AG09309 (cell line): ENCODE results near the gene CEP41.

Experiments used
- DNase-seq: peaks from one replicate; pipeline ENCODE4 v3.0.0-alpha.2; 2010; ENCODE audit warnings: low read depth
- H3K4me3 ChIP-seq: 2 replicates; pipeline ENCODE4 v1.5.1; 2011; ENCODE audit warnings: mild to moderate bottlenecking, low read depth, low read length, moderate library complexity; ENCODE audit not compliant: control insufficient read depth
- TF ChIP-seq, protein P1 (sequence below): IDR thresholded peaks from 2 replicates; pipeline ENCODE4 v1.5.1; 2011; ENCODE audit warnings: mild to moderate bottlenecking, low read depth, low read length, inconsistent platforms; ENCODE audit not compliant: insufficient read depth, control insufficient read depth; ENCODE audit errors: missing control alignments

The CEP41 gene

GRCh38 chr7:130423501-130424037, 17.2 kb downstream of the CEP41 start:
- no peak for DNase-seq
- TF ChIP-seq, protein P1, sequence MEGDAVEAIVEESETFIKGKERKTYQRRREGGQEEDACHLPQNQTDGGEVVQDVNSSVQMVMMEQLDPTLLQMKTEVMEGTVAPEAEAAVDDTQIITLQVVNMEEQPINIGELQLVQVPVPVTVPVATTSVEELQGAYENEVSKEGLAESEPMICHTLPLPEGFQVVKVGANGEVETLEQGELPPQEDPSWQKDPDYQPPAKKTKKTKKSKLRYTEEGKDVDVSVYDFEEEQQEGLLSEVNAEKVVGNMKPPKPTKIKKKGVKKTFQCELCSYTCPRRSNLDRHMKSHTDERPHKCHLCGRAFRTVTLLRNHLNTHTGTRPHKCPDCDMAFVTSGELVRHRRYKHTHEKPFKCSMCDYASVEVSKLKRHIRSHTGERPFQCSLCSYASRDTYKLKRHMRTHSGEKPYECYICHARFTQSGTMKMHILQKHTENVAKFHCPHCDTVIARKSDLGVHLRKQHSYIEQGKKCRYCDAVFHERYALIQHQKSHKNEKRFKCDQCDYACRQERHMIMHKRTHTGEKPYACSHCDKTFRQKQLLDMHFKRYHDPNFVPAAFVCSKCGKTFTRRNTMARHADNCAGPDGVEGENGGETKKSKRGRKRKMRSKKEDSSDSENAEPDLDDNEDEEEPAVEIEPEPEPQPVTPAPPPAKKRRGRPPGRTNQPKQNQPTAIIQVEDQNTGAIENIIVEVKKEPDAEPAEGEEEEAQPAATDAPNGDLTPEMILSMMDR: no peak

DNA sequence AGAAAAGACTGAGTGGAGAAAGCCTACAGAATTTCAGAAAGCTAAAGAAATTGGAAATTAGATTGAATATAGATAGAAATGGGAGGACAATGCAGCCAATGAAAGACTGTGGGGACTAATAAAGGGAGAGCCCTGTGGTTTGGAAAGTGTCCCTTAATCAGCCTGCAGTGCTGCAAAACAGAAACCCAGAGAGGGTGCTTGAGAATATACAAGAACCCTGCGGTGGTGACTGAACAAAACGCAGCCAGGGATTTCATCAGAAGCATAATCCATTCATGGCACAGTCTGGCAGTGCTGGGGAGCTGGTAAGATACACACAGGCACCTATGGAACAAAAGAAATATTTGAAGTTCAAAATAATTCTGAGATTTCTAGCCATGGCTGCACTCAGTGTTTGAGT, 19.1 kb downstream of the CEP41 start:
- TF ChIP-seq, protein P1: no peak
- peak; percentile 17 for DNase-seq
- no peak overlapping the region for H3K4me3 ChIP-seq

More at GRCh38 chr7:130423501-130424037, 17.2 kb downstream of the CEP41 start:
- no peak overlapping the region for H3K4me3 ChIP-seq

GRCh38 chr7:130420943-130421578, 19.8 kb downstream of the CEP41 start:
- no peak overlapping the region for H3K4me3 ChIP-seq
- no peak for DNase-seq
- TF ChIP-seq, protein P1: no peak

- DNase-seq: no peak
- TF ChIP-seq, protein P1: no peak
- no peak overlapping the region for H3K4me3 ChIP-seq
Observed at GRCh38 chr7:130419658-130420057, 21.2 kb downstream of the CEP41 start.

- no peak for DNase-seq
- H3K4me3 ChIP-seq: no peak overlapping the region
Observed at GRCh38 chr7:130418306-130418705, 22.5 kb downstream of the CEP41 start.

GRCh38 chr7:130417213-130417612, 23.6 kb downstream of the CEP41 start:
- TF ChIP-seq, protein P1: no peak
- H3K4me3 ChIP-seq: no peak overlapping the region
- DNase-seq: no peak

More at GRCh38 chr7:130418306-130418705, 22.5 kb downstream of the CEP41 start:
- TF ChIP-seq, protein P1: no peak
